Stimulated activated CD4-positive, alpha-beta T cell treated with anti-CD3 and anti-CD28 coated beads, Interleukin-1b, Interleukin-23, amount 100 ng/mL, for 48 hours (primary cell): ENCODE measurements around the gene ZNF274.
A peak's percentile ranks its signal among the peaks of the same experiment; 100 is the strongest.
"Not testable (repeated sequence)": the region's sequence is repeated elsewhere in the genome, so short reads cannot be mapped to it uniquely, and the experiment has no call there.

ENCODE experiments used
- DNase-seq: peaks from one replicate; pipeline ENCODE4 v3.0.0-alpha.2; 2020

The ZNF274 gene

DNA sequence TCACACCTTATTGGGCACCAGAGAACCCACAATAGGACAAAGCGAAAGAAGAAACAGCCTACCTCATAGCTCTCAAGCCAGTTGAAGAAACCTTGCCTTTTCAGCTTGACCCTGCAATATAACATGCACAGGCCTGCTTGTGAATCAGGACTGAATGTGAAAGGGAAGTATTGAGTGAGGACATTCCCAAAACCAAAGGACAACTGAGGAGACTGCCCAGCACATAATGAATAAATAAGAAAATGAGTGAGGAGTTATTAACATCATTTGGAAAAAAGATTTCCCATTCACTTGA is 30.2 kb downstream of the ZNF274 start:
- DNase-seq: no peak

DNA sequence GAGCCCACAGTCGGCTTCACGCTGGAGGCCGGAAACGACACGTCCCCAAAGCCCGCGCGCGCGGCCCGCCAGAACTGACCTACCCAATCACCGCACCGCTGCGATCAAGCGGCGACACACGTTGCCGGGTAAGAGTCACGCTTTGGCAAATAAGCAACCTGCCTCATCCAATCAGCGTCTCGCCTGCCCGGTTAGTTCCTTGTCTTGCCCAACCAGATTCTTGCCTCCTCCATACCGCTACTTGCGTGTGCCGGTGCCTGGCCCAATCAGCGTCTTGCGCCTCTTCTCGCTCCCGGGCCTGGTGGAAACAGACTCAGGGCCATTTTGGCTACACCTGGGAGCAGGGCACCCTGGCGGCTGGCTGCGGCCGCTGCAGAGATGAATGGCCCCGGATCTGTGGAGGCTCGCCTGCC is 34.2 kb downstream of the ZNF274 start:
- DNase-seq: no peak

DNA sequence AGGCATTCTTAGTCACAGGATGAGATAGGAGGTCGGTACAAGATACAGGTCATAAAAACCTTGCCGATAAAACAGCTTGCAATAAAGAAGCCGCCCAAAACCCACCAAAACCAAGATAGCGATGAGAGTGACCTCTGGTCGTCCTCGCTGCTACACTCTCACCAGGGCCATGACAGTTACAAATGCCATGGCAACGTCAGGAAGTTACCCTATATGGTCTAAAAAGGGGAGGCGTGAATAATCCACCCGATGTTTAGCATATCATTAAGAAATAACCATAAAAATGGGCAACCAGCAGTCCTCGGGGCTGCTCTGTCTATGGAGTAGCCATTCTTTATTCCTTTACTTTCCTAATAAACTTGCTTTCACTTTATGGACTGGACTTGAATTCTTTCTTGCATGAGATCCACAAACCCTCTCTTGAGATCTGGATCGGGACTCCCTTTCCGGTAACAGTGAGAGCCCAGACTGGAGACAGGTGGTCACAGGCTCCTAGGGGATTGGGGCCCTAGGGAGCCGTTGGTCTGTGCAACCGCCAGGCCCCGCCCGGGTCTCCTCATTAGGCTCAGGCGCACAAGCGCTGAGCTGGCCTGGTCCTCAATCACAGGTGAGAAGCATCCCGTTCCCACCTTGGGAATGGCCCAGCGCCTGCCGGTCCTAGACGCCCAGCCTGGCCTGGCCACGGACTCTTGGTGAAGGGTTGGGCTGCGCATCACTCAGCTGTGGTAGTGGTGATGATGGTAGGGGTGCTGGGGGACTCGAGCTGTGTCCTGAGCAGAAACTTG is 34.9 kb downstream of the ZNF274 start:
- no peak for DNase-seq

DNA sequence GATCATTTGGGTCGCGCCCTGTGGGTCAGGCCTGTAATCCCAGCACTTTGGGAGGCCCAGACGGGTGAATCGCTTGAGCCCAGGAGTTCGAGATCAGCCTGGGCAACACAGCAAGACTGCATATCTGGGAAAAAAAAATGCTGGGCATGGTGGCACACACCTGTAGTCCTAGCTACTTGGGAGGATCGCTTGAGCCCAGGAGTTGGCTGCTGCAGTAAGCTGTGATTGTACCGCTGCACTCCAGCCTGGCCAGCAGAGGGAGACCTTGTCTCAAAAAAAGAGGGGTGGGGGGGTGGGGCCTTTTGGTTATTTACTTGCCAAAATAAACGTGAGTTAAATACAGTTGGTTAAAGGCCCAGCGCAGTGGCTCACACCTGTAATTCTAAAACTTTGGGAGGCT is 36.0 kb downstream of the ZNF274 start:
- DNase-seq: peak; percentile 47

DNA sequence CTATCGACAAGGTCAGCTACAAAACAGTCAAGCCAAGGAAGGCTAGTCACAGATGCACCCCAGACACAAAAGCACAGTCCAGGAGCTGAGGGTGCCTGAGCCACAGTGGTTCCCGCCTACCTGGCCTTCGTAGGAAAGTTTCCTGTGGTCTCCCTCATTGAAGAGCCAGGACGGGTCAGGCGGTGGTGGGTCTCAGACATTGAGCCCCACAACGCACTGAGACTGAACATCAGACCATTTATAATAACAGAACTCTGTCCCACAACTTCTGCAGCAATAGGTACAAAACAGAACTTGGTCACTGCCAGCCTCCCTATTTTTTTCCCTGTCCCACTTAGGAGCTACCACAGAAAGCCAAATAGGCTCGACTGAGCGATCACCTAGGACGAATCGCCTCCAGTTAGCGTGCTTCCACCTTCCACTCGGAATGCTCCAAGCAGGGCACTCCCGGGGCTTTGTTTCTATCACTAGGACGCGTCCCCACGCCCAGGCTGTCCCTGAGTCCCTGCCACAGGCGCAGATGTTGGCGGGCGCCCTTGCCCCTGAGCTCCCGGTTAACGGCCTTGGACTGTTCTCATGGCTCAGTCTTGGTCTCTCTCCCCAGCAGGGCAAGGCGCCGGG is 45.2 kb downstream of the ZNF274 start:
- no peak for DNase-seq

DNA sequence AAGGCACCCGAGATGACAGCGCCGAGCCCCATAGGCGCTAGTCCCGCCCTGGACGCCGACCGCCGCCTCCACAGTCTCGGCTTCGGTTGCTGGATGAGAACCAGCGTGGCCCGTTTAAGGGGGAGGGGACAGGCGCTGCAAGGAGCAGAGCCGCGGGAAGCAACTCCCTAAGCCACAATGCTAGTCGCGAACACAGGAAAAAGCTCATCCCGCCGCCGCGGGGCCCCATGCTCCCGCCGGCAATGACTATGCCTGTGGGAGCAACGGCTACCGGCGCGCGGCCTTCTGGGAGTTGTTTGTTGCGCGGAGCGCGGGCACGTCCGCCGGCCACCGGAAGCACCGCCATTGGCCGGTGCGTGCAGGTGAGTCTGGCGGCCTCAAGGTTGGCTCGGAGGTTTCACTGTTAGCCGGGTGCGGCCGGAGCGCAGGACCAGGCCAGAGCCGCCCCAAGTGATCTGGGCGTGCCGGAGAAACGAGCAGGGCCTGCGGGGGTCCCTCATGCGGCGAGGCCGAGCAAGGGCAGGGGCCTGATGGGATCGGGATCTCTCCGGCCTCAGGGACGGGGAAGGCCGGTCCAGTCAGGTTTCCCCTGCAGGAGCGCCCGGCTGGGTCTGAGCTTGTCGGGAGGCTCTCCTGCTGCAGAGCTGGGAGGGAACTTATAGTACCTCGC is 45.9 kb downstream of the ZNF274 start, which contains the start of gene ZNF544:
Gene ZNF544 (plus strand): TSS at position 330 of the 670 bp plus-strand sequence. CDS start 15,110 bp downstream, outside the sequence.
- peak; percentile 61 for DNase-seq

DNA sequence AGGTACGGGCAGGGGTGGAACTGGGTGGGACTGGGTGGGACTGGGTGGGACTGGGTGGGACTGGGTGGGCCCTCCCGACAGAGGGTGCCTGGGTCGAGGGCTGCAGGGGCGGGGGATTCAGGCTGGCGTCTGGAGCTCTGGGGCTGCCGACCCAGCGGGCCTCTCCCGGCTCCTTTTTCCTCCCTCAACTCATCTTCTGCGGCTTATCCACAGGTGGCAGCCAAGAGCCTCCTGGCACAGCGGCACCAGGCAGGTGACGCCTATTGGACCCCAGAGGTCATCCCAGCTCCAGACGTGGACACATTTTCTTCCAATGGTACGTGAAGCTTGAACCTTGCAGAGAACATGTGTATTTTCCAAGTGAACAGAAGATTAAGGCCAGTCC is 46.4 kb downstream of the ZNF274 start:
- DNase-seq: peak; percentile 27

DNA sequence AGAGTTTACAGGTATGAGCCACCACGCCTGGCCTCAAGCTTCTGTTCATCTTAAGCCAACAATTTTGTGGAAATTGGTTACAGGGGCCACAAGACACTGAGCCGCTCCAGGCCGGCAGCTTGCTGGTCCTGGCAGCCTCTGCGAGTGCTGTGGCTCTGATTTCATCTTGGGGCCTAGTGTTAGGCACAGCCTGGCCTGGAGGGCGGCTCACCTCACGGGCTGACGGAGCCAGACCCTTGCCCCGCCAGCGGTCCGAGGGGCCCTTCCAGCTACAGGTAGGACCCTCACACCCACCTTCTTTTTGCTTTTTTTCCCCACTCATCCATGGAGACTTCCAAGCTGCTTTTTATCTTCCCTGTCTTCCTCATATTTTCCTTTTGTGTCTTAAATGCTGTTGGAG is 54.5 kb downstream of the ZNF274 start:
- no peak for DNase-seq

DNA sequence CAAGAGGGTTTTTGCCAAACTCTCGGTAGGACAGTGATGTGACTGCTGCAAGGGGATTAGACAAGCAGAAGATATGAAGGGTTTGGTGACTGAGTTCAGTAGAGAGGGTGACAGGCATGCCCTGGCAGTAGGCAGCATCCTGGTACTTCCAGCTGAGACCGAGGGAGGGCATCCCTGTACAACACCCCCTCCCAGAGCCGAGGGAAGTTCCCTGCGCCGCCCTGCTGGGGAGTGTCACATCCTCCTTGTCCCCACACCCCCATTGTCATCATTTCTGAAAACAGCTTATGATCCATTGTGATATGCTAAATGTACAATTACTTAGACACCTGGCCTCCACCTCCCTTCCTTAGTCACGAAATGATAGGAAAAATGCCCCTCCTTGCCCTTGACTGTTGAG is 60.5 kb downstream of the ZNF274 start:
- DNase-seq: no peak

DNA sequence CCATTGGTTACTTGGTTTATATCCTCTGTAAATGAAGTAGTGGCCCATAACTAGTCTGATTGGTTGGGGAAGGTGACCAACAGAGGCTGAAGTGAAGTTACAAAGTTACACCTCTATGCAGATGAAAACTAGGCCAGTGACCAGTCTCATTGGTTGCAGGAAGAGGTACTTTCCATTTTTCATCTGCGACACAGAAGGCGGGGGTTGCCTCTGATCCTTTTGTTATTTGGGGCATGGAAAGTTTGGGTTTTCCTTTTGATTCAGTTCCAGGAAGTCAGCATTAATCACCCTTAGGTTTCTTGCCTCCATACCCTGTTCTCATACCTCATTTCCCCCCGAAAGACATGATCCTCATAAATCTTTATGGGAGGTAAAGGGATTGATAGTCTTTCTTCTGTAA is 66.0 kb downstream of the ZNF274 start:
- DNase-seq: no peak

DNA sequence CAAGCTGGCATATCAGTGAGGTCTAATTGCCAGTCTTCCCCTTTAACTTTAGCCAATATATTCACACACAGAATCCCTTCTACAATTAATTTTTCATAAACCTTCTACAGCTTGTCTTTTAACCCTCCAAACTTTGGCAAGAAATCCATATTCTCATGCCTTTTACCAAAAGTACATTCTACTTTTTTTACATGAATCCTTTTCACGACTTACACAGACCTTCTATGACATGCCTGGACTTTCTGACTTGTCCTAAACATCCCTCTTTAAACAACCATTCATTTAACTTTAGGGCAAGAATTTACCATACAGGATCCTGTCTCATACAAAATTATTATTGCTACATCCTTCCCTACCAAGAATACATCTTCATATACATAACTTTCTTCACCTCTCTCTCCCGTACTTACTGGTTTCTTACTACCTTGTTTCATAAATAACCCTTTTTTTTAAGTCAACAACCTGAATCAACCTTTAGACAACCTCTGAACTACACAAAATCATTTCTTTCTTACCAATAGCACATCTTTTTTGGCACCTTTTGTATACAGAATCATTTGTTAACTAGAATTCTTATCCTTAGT is 69.3 kb downstream of the ZNF274 start:
- no peak for DNase-seq

DNA sequence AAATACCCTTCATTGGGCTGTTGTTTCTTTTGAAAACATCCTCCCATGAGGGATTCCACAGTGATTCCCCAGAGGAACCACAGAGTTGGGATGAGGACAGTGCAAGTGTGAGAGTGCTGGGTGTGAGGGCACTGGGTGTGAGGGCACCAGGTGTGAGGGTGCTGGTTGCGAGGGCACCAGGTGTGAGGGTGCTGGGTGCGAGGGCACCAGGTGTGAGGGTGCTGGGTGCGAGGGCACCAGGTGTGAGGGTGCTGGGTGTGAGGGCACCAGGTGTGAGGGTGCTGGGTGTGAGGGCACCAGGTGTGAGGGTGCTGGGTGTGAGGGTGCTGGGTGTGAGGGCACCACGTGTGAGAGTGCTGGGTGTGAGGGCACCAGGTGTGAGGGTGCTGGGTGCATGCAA is 75.4 kb downstream of the ZNF274 start:
- not testable (repeated sequence) for DNase-seq

DNA sequence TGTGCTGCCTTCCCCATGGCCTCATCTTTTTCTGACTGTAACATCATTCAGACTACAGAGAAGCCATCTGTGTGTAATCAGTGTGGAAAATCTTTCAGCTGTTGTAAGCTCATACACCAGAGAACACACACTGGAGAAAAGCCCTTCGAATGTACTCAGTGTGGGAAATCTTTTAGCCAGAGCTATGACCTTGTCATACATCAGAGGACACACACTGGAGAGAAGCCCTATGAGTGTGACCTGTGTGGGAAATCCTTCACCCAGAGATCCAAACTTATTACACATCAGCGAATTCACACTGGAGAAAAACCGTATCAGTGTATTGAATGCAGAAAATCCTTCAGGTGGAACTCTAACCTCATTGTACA is 78.7 kb downstream of the ZNF274 start:
- DNase-seq: no peak

DNA sequence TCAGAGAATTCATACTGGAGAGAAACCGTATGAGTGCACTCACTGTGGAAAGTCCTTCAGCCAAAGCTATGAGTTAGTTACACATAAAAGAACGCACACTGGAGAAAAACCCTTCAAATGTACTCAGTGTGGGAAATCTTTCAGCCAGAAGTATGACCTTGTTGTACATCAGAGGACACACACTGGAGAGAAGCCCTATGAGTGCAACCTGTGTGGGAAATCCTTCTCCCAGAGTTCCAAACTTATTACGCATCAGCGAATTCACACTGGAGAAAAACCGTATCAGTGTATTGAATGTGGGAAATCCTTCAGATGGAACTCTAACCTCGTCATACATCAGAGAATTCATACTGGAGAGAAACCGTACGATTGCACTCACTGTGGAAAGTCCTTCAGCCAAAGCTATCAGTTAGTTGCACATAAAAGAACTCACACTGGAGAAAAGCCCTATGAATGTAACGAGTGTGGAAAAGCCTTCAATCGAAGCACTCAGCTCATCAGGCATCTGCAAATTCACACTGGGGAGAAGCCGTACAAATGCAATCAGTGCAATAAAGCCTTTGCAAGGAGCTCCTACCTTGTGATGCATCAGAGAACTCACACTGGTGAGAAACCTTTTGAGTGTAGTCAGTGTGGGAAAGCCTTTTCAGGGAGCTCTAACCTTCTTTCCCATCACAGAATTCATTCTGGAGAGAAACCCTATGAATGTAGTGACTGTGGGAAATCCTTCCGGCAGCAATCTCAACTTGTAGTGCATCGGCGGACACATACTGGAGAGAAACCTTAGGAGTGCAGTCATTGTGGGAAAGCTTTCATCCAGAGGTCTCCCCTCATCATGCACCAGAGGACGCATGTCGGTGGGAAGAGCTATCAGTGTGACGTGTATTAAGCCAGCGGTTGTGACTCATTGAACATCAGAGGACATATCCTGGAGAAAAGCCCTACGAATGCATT is 79.4 kb downstream of the ZNF274 start:
- no peak for DNase-seq

DNA sequence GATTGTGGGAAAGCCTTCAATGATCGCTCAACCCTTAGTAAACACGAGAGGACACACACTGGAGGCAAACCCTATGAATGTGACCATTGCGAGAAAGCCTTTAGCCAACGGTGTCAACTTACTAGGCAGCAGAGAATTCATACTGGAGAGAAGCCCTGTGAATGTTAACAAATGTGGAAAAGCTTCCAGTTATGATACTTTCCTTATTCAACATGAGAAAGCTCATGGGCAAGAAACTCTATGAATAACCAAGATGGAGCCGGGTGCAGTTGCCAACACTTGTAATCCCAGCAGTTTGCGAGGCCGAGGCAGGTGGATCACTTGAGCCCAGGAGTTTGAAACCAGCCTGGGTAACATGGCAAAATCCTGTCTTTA is 80.0 kb downstream of the ZNF274 start:
- no peak for DNase-seq
